GM12891 (cell line): ENCODE data around the gene CFAP53.

ENCODE experiments used
- POLR2A ChIP-seq: IDR thresholded peaks from 2 replicates; pipeline ENCODE4 v1.6.1; 2011; ENCODE audit warnings: low read depth, low read length, control low read depth
- POLR2AphosphoS5 ChIP-seq: IDR thresholded peaks from 2 replicates; pipeline ENCODE4 v1.6.1; 2011; ENCODE audit warnings: low read depth, low read length, control low read depth
- TAF1 ChIP-seq: IDR thresholded peaks from 2 replicates; pipeline ENCODE4 v1.6.1; 2011; ENCODE audit warnings: low read depth, low read length, control low read depth

DNA sequence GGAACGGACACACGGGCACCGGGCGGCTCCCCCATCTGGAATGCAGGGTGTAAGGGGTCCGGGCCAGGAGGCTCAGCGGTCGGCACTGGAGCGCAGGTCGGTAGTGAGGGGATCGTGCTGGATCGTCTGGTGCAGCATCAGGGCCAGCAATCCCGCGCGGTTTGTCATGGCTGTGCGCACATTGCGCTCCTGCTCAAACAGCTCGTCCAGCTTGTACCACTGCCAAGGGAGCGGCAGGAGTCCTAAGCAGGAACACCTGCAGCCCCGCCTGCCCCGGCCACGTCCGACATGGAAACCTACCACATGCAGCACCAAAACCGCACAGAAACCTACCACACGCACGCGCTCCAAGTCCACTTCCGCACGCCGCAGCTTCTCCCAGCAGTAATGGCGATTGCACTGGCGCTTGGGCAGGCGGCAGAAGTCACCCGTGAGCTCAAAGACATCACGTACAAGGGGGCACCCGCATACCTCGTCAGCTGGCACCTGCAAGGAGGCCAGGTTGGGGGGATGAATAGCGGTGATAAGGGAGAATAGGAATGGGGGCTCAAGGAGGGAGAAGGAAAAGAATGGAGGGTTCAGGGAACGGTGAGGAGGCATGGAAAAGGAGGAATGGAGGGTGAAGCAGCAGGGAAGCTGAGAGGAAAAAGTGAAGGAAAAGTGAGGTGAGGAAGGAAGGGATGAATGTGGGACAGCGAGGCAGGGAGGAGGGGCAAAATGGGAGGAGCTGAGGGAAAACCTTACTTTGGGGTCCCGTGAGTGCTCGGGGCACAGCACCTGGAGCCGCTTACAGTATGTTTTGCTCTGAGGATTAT, 16.4 kb upstream of the CFAP53 start:
- TF ChIP-seq TAF1 (no peak), POLR2A (no peak), POLR2AphosphoS5 (no peak)
